A673 (cell line): Measurements from ENCODE around the gene DHX38.
"Not testable (repeated sequence)": the region's sequence is repeated elsewhere in the genome, so short reads cannot be mapped to it uniquely, and the experiment has no call there.

Experiments
- CTCF ChIP-seq: fragments of 300-800, 200-600 bp; sonication (generic); conservative IDR thresholded peaks from 2 replicates; pipeline ENCODE4 v1.5.1; 2017; ENCODE audit warnings: low read depth, mild to moderate bottlenecking, antibody characterized with exemption, low read length, moderate library complexity, mixed read lengths
- EZH2 ChIP-seq: fragments of 200-600 bp; sonication (generic); IDR thresholded peaks from 2 replicates; pipeline ENCODE4 v1.6.1; 2017; ENCODE audit warnings: borderline replicate concordance, low read depth, mild to moderate bottlenecking, mixed read lengths, antibody characterized with exemption, low read length; ENCODE audit not compliant: poor library complexity, severe bottlenecking

- TF ChIP-seq CTCF, EZH2: not testable (repeated sequence)
Observed at GRCh38 chr16:72076991-72077706, 16.5 kb upstream of the DHX38 start.
